ENCODE results near the gene TASP1. TPM values are rescaled to one million over a fixed set of nuclear protein-coding genes. Genes with fewer than 3 reads are reported as not detected.

TASP1 gene
- total and polyA plus RNA-seq, 4 donors = 2.5 to 10.0 (median 4.7) TPM

- 97% methylated on average over 1 of the region's 1 CpG for WGBS
- no peak for DNase-seq (ENCODE audit: low spot score)
- H3K9ac ChIP-seq (ENCODE audit: low read depth in 1 of 2, low read length in 2 of 2) = no peak overlapping the region
- H3K27ac ChIP-seq (ENCODE audit: low read depth in 1 of 2, low read length in 2 of 2) = no peak overlapping the region
- no peaks in the 10 kb centered on the region for H3K9me3 ChIP-seq (ENCODE audit: control insufficient read depth in 4 of 4, low read length in 3 of 4)
- no peaks in the 10 kb centered on the region for H3K4me1 ChIP-seq (ENCODE audit: control insufficient read depth in 4 of 4, insufficient read depth in 4 of 4, low read length in 3 of 4)
- H3K27me3 ChIP-seq (ENCODE audit: control insufficient read depth in 4 of 4, insufficient read depth in 4 of 4, low read length in 3 of 4) = no peaks in the 10 kb centered on the region
- no peak for TF ChIP-seq HNF4G (IDR thresholded peaks at IDR 0.05)
- TF ChIP-seq RAD21 (IDR thresholded peaks at IDR 0.05) = no peak
- TF ChIP-seq YY1 (IDR thresholded peaks at IDR 0.05) = no peak
- no peak for TF ChIP-seq CTCF (IDR thresholded peaks at IDR 0.05; ENCODE audit: low read depth, low read length, missing input control)
- no peak for TF ChIP-seq TAF1 (conservative IDR thresholded peaks at IDR 0.05)
- no peak for TF ChIP-seq MAX (IDR thresholded peaks at IDR 0.05)
- TF ChIP-seq FOXA1 (IDR thresholded peaks at IDR 0.05) = no peak
- TF ChIP-seq NR2F2 (IDR thresholded peaks at IDR 0.05) = no peak
- no peak for TF ChIP-seq RXRA (IDR thresholded peaks at IDR 0.05)
- no peak overlapping the region for H3K4me3 ChIP-seq (ENCODE audit: low read depth in 1 of 3, low read length in 3 of 3)
- H3K36me3 ChIP-seq (ENCODE audit: control insufficient read depth in 4 of 4, insufficient read depth in 3 of 4, low read depth in 1 of 4, low read length in 3 of 4) = peaks cover 0 to 11% (median 3%) of the 10 kb centered on the region in 4 donors
These were observed 114.4 kb downstream of the TASP1 start for GRCh38 chr20:13524339-13524738.

DNA sequence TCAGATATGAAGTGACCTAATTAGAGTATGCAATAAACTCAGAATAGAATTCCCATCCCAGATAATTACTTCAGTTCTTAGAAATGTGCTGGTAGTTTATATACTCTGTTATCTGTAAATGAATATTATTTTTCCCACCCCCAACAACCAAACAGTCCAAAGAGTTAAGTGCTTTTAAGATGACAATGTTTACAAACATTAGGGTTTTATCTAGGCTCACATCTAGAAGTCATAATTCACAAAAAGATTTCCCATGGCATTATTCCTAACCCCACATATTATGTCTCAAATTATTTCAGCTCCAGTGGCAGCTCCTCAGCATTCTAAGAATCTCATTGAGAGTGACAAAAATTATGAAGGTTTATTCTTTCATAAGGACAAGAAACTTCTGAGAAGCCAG lies 120.9 kb downstream of the TASP1 start:
- H3K27me3 ChIP-seq (ENCODE audit: control insufficient read depth in 4 of 4, insufficient read depth in 4 of 4, low read length in 3 of 4) = no peaks in the 10 kb centered on the region
- H3K36me3 ChIP-seq (ENCODE audit: control insufficient read depth in 4 of 4, insufficient read depth in 3 of 4, low read depth in 1 of 4, low read length in 3 of 4) = peaks cover 0 to 9% (median 1%) of the 10 kb centered on the region in 4 donors
- TF ChIP-seq JUND (IDR thresholded peaks at IDR 0.05) (no peak), FOXA2 (IDR thresholded peaks at IDR 0.05) (no peak), RAD21 (IDR thresholded peaks at IDR 0.05) (no peak), CTCF (IDR thresholded peaks at IDR 0.05; ENCODE audit: low read depth, low read length, missing input control) (no peak), GABPA (IDR thresholded peaks at IDR 0.05 in 1 of 2, conservative IDR thresholded peaks at IDR 0.05 in 1 of 2) (no peak), FOXA1 (IDR thresholded peaks at IDR 0.05) (no peak), ATF3 (IDR thresholded peaks at IDR 0.05) (no peak)
- no peak overlapping the region for H3K4me3 ChIP-seq (ENCODE audit: low read depth in 1 of 3, low read length in 3 of 3)
- no peaks in the 10 kb centered on the region for H3K9me3 ChIP-seq (ENCODE audit: control insufficient read depth in 4 of 4, low read length in 3 of 4)
- no peak overlapping the region for H3K9ac ChIP-seq (ENCODE audit: low read depth in 1 of 2, low read length in 2 of 2)
- H3K4me1 ChIP-seq (ENCODE audit: control insufficient read depth in 4 of 4, insufficient read depth in 4 of 4, low read length in 3 of 4) = no peaks in the 10 kb centered on the region
- no peak for DNase-seq (ENCODE audit: low spot score)
- no peak overlapping the region for H3K27ac ChIP-seq (ENCODE audit: low read depth in 1 of 2, low read length in 2 of 2)

GRCh38 chr20:13515796-13516558 lies 122.8 kb downstream of the TASP1 start:
- 92% methylated on average over 5 of the region's 5 CpGs for WGBS
- H3K36me3 ChIP-seq (ENCODE audit: control insufficient read depth in 4 of 4, insufficient read depth in 3 of 4, low read depth in 1 of 4, low read length in 3 of 4) = peaks cover 0 to 9% (median 1%) of the 10 kb centered on the region in 4 donors
- H3K27me3 ChIP-seq (ENCODE audit: control insufficient read depth in 4 of 4, insufficient read depth in 4 of 4, low read length in 3 of 4) = no peaks in the 10 kb centered on the region
- H3K9ac ChIP-seq (ENCODE audit: low read depth in 1 of 2, low read length in 2 of 2) = no peak overlapping the region
- H3K4me3 ChIP-seq (ENCODE audit: low read depth in 1 of 3, low read length in 3 of 3) = no peak overlapping the region
- no peaks in the 10 kb centered on the region for H3K4me1 ChIP-seq (ENCODE audit: control insufficient read depth in 4 of 4, insufficient read depth in 4 of 4, low read length in 3 of 4)
- DNase-seq (ENCODE audit: low spot score) = no peak
- TF ChIP-seq RXRA (IDR thresholded peaks at IDR 0.05) (no peak), FOXA1 (IDR thresholded peaks at IDR 0.05) (no peak), SP1 (IDR thresholded peaks at IDR 0.05) (no peak), JUND (IDR thresholded peaks at IDR 0.05) (no peak), RAD21 (IDR thresholded peaks at IDR 0.05) (no peak), HNF4A (conservative IDR thresholded peaks at IDR 0.05) (no peak), EGR1 (IDR thresholded peaks at IDR 0.05; ENCODE audit: low read depth in 2 of 2) (no peak), YY1 (IDR thresholded peaks at IDR 0.05) (no peak)
- TF ChIP-seq, protein P1, sequence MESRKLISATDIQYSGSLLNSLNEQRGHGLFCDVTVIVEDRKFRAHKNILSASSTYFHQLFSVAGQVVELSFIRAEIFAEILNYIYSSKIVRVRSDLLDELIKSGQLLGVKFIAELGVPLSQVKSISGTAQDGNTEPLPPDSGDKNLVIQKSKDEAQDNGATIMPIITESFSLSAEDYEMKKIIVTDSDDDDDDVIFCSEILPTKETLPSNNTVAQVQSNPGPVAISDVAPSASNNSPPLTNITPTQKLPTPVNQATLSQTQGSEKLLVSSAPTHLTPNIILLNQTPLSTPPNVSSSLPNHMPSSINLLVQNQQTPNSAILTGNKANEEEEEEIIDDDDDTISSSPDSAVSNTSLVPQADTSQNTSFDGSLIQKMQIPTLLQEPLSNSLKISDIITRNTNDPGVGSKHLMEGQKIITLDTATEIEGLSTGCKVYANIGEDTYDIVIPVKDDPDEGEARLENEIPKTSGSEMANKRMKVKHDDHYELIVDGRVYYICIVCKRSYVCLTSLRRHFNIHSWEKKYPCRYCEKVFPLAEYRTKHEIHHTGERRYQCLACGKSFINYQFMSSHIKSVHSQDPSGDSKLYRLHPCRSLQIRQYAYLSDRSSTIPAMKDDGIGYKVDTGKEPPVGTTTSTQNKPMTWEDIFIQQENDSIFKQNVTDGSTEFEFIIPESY (IDR thresholded peaks at IDR 0.05) = no peak
- no peaks in the 10 kb centered on the region for H3K9me3 ChIP-seq (ENCODE audit: control insufficient read depth in 4 of 4, low read length in 3 of 4)
- H3K27ac ChIP-seq (ENCODE audit: low read depth in 1 of 2, low read length in 2 of 2) = no peak overlapping the region
